Prostate gland (tissue), 2 donors: ENCODE data around the gene ZNF575. TPM values are rescaled to one million over a fixed set of nuclear protein-coding genes. Genes with fewer than 3 reads are reported as not detected.

Experiments used
- DNase-seq: peaks from one replicate; pipeline ENCODE4 v3.0.0-alpha.2; 2019; ENCODE audit warnings: low spot score
- H3K27ac ChIP-seq, 2 donors: fragments of 200-600 bp; sonication (generic); 2 replicates each; pipeline ENCODE4 v1.5.1; 2017 to 2019
- H3K27me3 ChIP-seq: fragments of 200-600 bp; sonication (generic); replicated peaks from 2 replicates; pipeline ENCODE4 v1.5.1; 2019; ENCODE audit not compliant: insufficient read depth
- H3K36me3 ChIP-seq, 2 donors: fragments of 200-600 bp; sonication (generic); 1 replicate in 1 of 2; 2 replicates in 1 of 2; pipeline versions ENCODE4 v1.5.1 to v1.8.1; 2017 to 2019
- H3K4me1 ChIP-seq: fragments of 200-600 bp; sonication (generic); replicated peaks from 2 replicates; pipeline ENCODE4 v1.5.1; 2019
- H3K4me3 ChIP-seq, 2 donors: fragments of 200-600 bp; sonication (generic); 2 replicates each; pipeline ENCODE4 v1.5.1; 2017 to 2019
- H3K9me3 ChIP-seq: fragments of 200-600 bp; sonication (generic); 2 replicates; pipeline ENCODE4 v1.5.1; 2017
- POLR2A ChIP-seq: fragments of 450-650 bp; IDR thresholded peaks from one replicate; pipeline ENCODE4 v1.6.1; 2016; ENCODE audit warnings: antibody characterized with exemption, mild to moderate bottlenecking
- POLR2AphosphoS5 ChIP-seq: sonication (generic); formaldehyde crosslinking; IDR thresholded peaks from one replicate; pipeline ENCODE4 v1.6.1; 2017; ENCODE audit warnings: antibody characterized with exemption
- WGBS: methylation state at CpG from one replicate; pipeline ENCODE4 v1.1.5; 2018; 5-methylcytosine and 5-hydroxymethylcytosine counted together
- intact Hi-C: fragments of 100-400 bp; cut with DNase I; formaldehyde crosslinking; loops from one replicate; pipeline ENCODE4 v1.14.2; 2022
- total RNA-seq, 2 donors: library from RNA; depleted of rRNA; stranded (reverse); fragments of >200 nt; gene quantifications; one replicate each; pipeline ENCODE4 v1.1.0, GENCODE V29; 2016
- TF ChIP-seq, protein P1 (sequence below), 4 experiments: fragments of 200-600 bp in 2 of 4; fragments of 450-650 bp in 2 of 4; sonication (generic) in 2 of 4; IDR thresholded peaks; 1 replicate in 3 of 4; 2 replicates in 1 of 4; pipeline ENCODE4 v1.5.1; 2016 to 2019; ENCODE audit warnings: antibody characterized with exemption in 4 of 4, mild to moderate bottlenecking in 2 of 4, moderate library complexity in 2 of 4

The ZNF575 gene
- total RNA-seq, 2 donors from 2014 or later, result 2.0 TPM; not detected in 1

DNA sequence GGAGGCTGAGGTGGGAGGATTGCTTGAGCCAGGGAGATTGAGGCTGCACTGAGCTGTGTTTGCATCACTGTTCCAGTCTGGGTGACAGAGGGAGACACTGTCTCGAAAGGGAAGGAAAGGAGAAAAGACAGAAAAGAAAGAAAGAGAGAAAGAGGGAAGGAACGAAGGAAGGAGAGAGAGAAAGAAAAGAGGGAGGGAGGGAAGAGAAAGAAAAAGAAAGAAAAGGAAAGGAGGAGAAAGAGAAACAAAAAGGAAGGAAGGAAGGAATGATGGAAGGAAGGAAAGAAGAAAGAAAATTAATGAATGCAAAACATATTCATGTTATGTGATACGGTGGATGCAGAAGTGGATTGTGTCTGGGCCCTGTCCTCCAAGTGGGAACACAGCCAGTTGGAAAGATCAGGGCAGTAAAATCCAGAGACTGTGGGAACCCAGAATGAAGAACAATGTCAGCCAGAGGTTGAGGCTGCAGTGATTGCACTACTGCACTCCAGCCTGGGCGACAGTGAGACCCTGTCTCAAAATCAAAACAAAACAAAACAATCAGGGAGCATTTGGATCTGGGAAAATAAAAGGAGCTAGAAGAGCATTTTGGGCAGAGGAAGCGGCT, 34.6 kb upstream of the ZNF575 start:
- no peaks in the 10 kb centered on the region for H3K9me3 ChIP-seq
- 55% methylated on average over 5 of the region's 5 CpGs for WGBS
- H3K4me3 ChIP-seq, result no peak overlapping the region
- H3K27ac ChIP-seq, result no peak overlapping the region
- H3K27me3 ChIP-seq, result no peaks in the 10 kb centered on the region
- H3K36me3 ChIP-seq, result peaks cover 4% of the 10 kb centered on the region in 2 donors
- no peak for TF ChIP-seq POLR2A
- TF ChIP-seq POLR2AphosphoS5, result no peak
- TF ChIP-seq, protein P1, sequence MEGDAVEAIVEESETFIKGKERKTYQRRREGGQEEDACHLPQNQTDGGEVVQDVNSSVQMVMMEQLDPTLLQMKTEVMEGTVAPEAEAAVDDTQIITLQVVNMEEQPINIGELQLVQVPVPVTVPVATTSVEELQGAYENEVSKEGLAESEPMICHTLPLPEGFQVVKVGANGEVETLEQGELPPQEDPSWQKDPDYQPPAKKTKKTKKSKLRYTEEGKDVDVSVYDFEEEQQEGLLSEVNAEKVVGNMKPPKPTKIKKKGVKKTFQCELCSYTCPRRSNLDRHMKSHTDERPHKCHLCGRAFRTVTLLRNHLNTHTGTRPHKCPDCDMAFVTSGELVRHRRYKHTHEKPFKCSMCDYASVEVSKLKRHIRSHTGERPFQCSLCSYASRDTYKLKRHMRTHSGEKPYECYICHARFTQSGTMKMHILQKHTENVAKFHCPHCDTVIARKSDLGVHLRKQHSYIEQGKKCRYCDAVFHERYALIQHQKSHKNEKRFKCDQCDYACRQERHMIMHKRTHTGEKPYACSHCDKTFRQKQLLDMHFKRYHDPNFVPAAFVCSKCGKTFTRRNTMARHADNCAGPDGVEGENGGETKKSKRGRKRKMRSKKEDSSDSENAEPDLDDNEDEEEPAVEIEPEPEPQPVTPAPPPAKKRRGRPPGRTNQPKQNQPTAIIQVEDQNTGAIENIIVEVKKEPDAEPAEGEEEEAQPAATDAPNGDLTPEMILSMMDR (IDR thresholded peaks at IDR 0.05), result no peak
- intact Hi-C loops, result no loop called here
- H3K4me1 ChIP-seq, result peaks cover 16% of the 10 kb centered on the region
- no peak for DNase-seq

DNA sequence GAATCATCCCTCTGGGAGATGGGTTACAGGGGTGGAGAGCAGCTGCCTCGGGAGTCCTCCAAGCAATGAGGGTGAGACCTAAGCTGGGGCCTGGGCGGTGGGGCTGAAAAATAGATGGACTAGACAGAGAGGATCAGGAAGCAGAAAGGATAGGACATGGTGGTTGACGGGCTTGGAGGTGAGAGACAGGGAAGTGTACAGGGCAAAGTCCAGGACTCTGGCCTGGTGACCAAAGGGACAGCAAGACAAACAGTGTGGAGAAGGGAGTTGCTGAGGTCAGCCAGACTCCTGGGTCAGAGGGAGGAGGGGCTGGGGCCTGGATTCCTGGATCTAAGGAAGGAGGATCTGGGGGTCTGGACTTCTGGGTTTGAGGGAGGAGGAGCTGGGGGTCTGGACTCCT, 33.9 kb upstream of the ZNF575 start:
- H3K27me3 ChIP-seq, result no peaks in the 10 kb centered on the region
- H3K9me3 ChIP-seq, result no peaks in the 10 kb centered on the region
- peaks cover 4% of the 10 kb centered on the region in 2 donors for H3K36me3 ChIP-seq
- H3K4me3 ChIP-seq, result no peak overlapping the region
- H3K27ac ChIP-seq, result no peak overlapping the region
- no peak for DNase-seq
- intact Hi-C loops, result no loop called here
- 72% methylated on average over 3 of the region's 3 CpGs for WGBS
- TF ChIP-seq POLR2AphosphoS5 (no peak), POLR2A (no peak)
- H3K4me1 ChIP-seq, result peaks cover 18% of the 10 kb centered on the region

DNA sequence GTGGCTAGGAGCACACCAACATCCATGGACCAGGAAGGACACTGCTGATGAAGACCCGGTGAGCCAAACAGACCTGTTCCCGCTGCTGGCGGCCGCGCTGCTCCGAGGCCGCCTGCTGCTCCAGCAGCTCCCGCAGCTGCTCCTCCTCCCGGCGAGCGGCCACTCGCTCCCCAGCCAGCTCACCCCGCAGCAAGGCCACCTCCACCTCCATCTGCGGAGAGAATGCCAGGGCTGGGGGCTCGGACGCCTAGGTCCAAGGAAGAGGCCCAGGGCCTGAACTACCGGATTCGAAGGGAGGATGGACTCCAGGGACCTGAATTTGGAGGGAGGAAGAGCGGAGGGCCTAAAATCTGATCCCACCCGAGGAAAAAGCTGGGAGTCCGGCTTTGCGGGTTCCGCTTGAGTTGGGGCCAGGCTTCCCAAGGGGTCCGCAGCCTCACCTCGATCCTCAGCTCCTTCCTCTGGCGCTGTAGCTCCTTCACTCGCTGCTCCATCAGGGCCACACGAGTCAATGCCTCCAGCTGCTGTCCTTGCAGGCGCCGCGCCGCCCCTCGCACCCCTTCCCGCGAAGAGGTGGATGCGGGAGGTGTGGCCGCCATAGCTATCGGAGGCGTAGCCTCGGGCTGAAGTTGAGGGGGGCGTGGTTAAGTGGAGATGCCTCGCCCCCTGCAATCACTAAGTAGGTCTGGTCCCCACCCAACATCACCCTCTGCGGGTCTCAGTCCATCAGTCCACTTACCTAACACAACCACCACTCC, 31.1 kb upstream of the ZNF575 start:
- peak overlapping the region in 1 of 2 donors; percentile 4 for H3K4me3 ChIP-seq
- H3K4me1 ChIP-seq, result peaks cover 18% of the 10 kb centered on the region
- no peak for TF ChIP-seq POLR2A
- TF ChIP-seq, protein P1 (IDR thresholded peaks at IDR 0.05), result no peak
- TF ChIP-seq POLR2AphosphoS5, result no peak
- no peaks in the 10 kb centered on the region for H3K9me3 ChIP-seq
- H3K36me3 ChIP-seq, result peaks cover 0 to 4% of the 10 kb centered on the region in 2 donors
- H3K27ac ChIP-seq, result no peak overlapping the region
- 78% methylated on average over 43 of the region's 43 CpGs for WGBS
- intact Hi-C loops, result loop anchor here (5.0 kb wide), 1 partner anchor 40 kb away; no protein-coding TSS in a partner anchor
- H3K27me3 ChIP-seq, result no peaks in the 10 kb centered on the region
- DNase-seq, result no peak

DNA sequence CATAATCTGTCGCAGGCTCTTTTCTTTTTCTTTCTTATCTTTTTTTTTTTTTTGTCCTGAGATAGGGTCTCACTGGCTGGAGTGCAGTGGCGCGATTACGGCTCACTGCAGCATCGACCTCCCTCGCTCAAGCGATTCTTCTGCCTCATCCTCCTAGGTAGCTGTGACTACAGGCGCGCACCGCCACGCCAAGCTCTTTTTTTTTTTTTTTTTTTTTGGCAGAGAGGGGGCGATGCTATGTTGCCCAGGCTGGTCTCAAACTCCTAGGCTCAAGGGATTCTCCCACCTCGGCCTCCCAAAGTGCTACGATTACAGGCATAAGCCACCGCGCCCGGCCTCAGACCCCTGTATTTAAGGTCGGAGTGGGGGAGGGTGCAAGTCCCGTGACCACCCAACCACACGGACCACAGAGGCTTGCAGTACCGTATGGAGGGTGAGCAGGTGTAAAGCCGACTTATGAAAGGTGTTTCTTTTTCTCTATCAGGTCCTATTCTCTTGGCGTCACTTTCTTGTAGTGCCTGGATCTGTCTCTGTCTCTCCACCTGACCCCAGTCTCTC, 30.5 kb upstream of the ZNF575 start:
- whole genome bisulfite sequencing, result 88% methylated on average over 23 of the region's 23 CpGs
- Histone ChIP-seq H3K36me3 (peaks cover 0 to 2% of the 10 kb centered on the region in 2 donors), H3K27me3 (no peaks in the 10 kb centered on the region), H3K9me3 (no peaks in the 10 kb centered on the region), H3K27ac (peak overlapping the region in 1 of 2 donors; percentile 93), H3K4me3 (peak overlapping the region in 1 of 2 donors; percentile 80), H3K4me1 (peaks cover 18% of the 10 kb centered on the region)
- no peak for TF ChIP-seq POLR2A
- TF ChIP-seq, protein P1 (IDR thresholded peaks at IDR 0.05), result no peak
- TF ChIP-seq POLR2AphosphoS5, result no peak
- intact Hi-C loops, result loop anchor here (5.0 kb wide), 1 partner anchor 40 kb away; no protein-coding TSS in a partner anchor
- no peak for DNase-seq
